ENCODE measurements around the gene GRPEL2.
"Not testable (repeated sequence)": the region's sequence is repeated elsewhere in the genome, so short reads cannot be mapped to it uniquely, and the experiment has no call there.

GRPEL2 gene

GRCh38 chr5:149392718-149393117 lies 47.4 kb downstream of the GRPEL2 start:
- no peak for DNase-seq (ENCODE audit: extremely low read depth in 1 of 2, low read depth in 1 of 2)

DNA sequence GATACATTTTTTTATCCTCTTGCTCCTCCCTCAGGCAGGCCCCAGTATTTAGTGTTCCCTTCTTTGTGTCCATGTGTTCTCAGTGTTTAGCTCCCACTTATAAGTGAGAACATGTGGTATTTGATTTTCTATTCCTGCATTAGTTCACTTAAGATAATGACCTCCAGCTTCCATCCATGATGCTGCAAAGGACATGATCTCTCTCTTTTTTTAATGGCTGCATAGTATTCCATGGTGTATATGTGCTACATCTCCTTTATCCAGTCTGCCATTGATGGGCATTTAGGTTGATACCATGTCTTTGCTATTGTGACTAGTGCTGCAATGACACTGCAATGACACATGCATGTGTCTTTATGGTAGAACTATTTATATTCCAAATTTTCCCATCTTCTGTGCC lies 49.7 kb downstream of the GRPEL2 start:
- DNase-seq (ENCODE audit: extremely low read depth in 1 of 2, low read depth in 1 of 2), result not testable (repeated sequence)

- DNase-seq (ENCODE audit: extremely low read depth in 1 of 2, low read depth in 1 of 2), result no peak
Measured at GRCh38 chr5:149397530-149397929, 52.2 kb downstream of the GRPEL2 start.

DNA sequence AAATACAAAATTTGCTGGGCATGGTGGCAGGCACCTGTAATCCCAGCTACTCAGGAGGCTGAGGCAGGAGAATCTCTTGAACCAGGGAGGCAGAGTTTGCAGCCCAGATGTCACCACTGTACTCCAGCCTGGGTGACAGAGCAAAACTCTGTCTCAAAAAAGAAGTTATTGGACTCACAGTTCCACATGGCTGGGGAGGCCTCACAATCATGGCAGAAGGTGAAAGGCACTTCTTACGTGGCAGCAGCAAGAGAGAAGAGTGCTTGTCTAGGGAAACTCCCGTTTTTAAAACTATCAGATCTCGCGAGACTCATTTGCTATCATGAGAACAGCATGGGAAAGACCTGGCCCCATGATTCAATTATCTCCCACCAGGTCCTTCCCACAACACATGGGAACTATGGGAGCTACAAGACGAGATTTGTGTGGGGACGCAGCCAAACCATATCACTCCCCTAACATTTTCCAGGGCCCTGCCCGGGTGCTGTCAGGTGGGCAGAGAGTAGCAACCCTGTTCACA lies 53.5 kb downstream of the GRPEL2 start:
- not testable (repeated sequence) for DNase-seq (ENCODE audit: extremely low read depth in 1 of 2, low read depth in 1 of 2)

GRCh38 chr5:149399775-149400174 lies 54.5 kb downstream of the GRPEL2 start:
- DNase-seq (ENCODE audit: extremely low read depth in 1 of 2, low read depth in 1 of 2), result no peak

GRCh38 chr5:149400304-149400703 lies 55.0 kb downstream of the GRPEL2 start:
- DNase-seq (ENCODE audit: extremely low read depth in 1 of 2, low read depth in 1 of 2), result no peak

DNA sequence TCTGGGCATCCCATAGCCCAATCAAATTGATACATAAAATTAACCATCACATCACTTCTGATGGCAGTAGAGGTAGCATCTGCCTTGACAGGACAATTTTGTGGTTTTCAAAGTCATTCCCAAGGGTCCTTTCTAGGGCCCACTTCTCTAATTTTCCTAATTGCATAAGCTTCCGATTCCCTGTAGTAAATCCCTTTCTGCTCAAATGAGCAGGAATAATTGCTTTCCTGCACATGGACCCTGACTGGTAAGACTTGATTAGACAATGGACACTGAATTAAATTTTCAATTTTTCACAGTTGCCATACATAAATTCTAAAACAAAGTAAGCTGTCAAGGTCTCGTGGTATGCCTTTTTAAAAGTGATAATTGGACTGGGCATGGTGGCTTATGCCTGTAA lies 55.8 kb downstream of the GRPEL2 start:
- DNase-seq (ENCODE audit: extremely low read depth in 1 of 2, low read depth in 1 of 2), result no peak

DNA sequence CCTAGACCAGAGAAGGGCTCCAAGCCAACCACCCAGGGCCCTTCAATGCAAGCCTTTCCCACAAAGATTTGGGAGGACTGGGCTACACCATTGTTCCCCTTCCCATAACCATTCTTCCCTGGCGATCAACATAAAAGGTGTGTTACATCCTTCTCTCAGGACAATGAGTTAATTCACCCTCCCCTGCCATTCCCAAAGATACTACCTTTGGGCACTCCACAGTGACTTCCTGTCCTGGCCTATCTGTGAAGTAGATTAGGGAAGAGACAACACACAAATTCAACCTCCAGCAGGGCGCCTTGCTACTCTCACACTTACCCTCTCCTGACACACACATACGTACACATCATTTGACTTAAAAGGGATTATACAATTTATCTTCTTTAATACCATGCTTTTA lies 57.0 kb downstream of the GRPEL2 start:
- no peak for DNase-seq (ENCODE audit: extremely low read depth in 1 of 2, low read depth in 1 of 2)

Measured in activated CD8-positive, alpha-beta memory T cell treated with anti-CD3 and anti-CD28 coated beads for 1 hour (primary cell).